Hepatocyte (in vitro differentiated cells): ENCODE data around the gene SP9.
A peak's percentile ranks its signal among the peaks of the same experiment; 100 is the strongest.

Source experiments
- EZH2 ChIP-seq: fragments of 200-600 bp; sonication (generic); IDR thresholded peaks from 2 replicates; pipeline ENCODE4 v1.6.1; 2016; ENCODE audit warnings: antibody characterized with exemption, mild to moderate bottlenecking, borderline replicate concordance
- EZH2phosphoT487 ChIP-seq: fragments of 200-600 bp; sonication (generic); IDR thresholded peaks from one replicate; pipeline ENCODE4 v1.6.1; 2018; ENCODE audit warnings: antibody characterized with exemption, mild to moderate bottlenecking, low read depth, moderate library complexity; ENCODE audit not compliant: unreplicated experiment, severe bottlenecking
- TF ChIP-seq, protein P1 (sequence below): fragments of 200-600 bp; sonication (generic); IDR thresholded peaks from 2 replicates; pipeline ENCODE4 v1.5.1; 2016; ENCODE audit warnings: antibody characterized with exemption, mild to moderate bottlenecking; ENCODE audit not compliant: poor library complexity

DNA sequence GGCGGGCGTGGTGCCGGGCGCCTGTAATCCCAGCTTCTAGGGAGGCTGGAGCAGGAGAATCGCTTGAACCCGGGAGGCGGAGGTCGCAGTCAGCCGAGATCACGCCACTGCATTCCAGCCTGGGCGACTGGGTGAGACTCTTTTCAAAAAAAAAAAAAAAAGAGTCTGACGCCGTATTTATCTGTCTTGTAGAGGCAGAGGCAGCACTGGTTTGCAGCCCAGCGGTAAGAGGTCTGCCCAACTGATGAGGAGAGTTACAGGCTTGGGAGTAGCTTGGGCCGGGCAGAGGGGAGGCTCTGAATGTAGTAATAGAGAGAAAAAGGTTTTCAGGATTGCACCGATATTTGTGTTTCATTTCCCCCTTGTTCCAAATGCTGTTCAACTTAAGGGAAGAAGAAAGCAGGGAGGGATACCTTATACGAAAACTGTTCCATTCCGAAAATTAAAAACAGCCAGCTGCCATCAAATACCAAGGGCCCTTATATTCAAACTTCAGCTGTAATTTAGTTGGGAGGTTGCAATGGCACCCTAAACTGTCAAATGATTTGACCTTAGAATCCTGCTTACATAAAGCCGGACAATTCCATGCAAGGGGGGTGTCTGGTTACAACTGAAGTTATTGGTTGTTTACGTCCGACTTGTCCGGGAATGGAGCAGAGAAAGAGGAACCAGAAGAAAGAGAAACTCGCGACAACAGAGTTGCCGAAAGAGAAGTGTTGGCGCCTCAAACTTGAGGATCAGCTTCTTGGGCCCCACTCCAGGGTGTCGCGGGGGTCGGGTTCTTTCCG is 9.2 kb upstream of the SP9 start:
- TF ChIP-seq, protein P1, sequence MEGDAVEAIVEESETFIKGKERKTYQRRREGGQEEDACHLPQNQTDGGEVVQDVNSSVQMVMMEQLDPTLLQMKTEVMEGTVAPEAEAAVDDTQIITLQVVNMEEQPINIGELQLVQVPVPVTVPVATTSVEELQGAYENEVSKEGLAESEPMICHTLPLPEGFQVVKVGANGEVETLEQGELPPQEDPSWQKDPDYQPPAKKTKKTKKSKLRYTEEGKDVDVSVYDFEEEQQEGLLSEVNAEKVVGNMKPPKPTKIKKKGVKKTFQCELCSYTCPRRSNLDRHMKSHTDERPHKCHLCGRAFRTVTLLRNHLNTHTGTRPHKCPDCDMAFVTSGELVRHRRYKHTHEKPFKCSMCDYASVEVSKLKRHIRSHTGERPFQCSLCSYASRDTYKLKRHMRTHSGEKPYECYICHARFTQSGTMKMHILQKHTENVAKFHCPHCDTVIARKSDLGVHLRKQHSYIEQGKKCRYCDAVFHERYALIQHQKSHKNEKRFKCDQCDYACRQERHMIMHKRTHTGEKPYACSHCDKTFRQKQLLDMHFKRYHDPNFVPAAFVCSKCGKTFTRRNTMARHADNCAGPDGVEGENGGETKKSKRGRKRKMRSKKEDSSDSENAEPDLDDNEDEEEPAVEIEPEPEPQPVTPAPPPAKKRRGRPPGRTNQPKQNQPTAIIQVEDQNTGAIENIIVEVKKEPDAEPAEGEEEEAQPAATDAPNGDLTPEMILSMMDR, result no peak
- TF ChIP-seq EZH2phosphoT487 (no peak), EZH2 (peak; percentile 30)
